RWPE1 (cell line): ENCODE measurements around the gene UGT1A5.

Source experiments
- CTCF ChIA-PET: fragments of 350-600 bp; sonication (Branson Sonifier 250); formaldehyde crosslinking; extraction: SDS; loops from one replicate; lab custom pipeline; 2021; lab: Yijun Ruan, JAX
- POLR2A ChIA-PET: fragments of 400-600 bp; formaldehyde crosslinking; extraction: SDS; loops from one replicate; lab custom pipeline; 2020; ENCODE audit warnings: antibody characterized with exemption; ENCODE audit not compliant: low non-redundant PET; lab: Yijun Ruan, JAX
- DNase-seq: peaks from one replicate; pipeline ENCODE4 v3.0.0; 2012; ENCODE audit warnings: low spot score
- H3K27ac ChIP-seq: fragments of 450-650 bp; 2 replicates; pipeline ENCODE4 v1.5.1; 2017
- CTCF ChIP-seq: fragments of 450-650 bp; conservative IDR thresholded peaks from 2 replicates; pipeline ENCODE4 v1.5.1; 2017; ENCODE audit warnings: low read depth, mild to moderate bottlenecking

Gene UGT1A5

GRCh38 chr2:233820774-233821105, 108.0 kb downstream of the UGT1A5 start:
- DNase-seq, result no peak
- TF ChIP-seq CTCF, result no peak
- POLR2A ChIA-PET, result no interaction called here
- CTCF ChIA-PET, result interaction anchor here (0.6 kb wide), 1 partner anchor 448 kb away, joined by 3 read pairs; no protein-coding TSS in a partner anchor
- no peak overlapping the region for H3K27ac ChIP-seq

GRCh38 chr2:233821196-233821595, 108.5 kb downstream of the UGT1A5 start:
- no peak overlapping the region for H3K27ac ChIP-seq
- ChIA-PET POLR2A (no interaction called here), CTCF (no interaction called here)
- TF ChIP-seq CTCF, result no peak
- no peak for DNase-seq

- CTCF ChIA-PET, result no interaction called here
- H3K27ac ChIP-seq, result no peak overlapping the region
Observed at GRCh38 chr2:233821709-233822100, 109.0 kb downstream of the UGT1A5 start.

GRCh38 chr2:233822101-233822771, 109.5 kb downstream of the UGT1A5 start:
- no peak overlapping the region for H3K27ac ChIP-seq
- ChIA-PET CTCF (interaction anchor here (0.7 kb wide), 1 partner anchor 1208 kb away, joined by 3 read pairs; no protein-coding TSS in a partner anchor), POLR2A (no interaction called here)
- no peak for DNase-seq
- TF ChIP-seq CTCF, result no peak

More at GRCh38 chr2:233821709-233822100, 109.0 kb downstream of the UGT1A5 start:
- POLR2A ChIA-PET, result no interaction called here
- no peak for DNase-seq
- TF ChIP-seq CTCF, result no peak
